Measurements from ENCODE around the gene GALNT17. TPM values are rescaled to one million over a fixed set of nuclear protein-coding genes. Genes with fewer than 3 reads are reported as not detected.

Gene GALNT17
- total RNA-seq, 1 donor from 2014 or later, result 3.9 TPM

DNA sequence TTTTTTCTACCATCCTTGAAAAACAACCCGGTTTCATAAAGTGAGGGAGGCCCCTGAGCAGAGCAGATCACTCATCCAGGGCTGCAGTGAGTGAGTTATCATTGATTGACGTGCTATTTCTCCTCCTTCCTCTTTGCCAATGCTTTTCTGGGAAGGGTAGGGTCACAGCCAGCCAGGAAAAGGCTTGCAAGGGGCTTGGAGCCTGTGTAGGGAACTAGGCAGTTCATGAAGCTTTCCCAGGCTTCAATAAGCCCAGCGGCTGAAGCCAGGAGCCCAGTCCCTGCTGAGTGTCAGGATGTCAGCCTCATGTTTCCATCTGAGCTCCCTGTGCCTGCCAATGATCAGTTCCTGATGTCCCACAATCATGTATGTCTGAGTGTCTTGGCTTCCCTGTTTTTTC lies 584.7 kb downstream of the GALNT17 start:
- H3K27me3 Mint-ChIP-seq, result peaks cover 22% of the 10 kb centered on the region
- no peak overlapping the region for H3K4me3 Mint-ChIP-seq (ENCODE audit: low read depth)
- no peak for DNase-seq (ENCODE audit: low spot score, unreplicated experiment)
- H3K27ac Mint-ChIP-seq, result no peak overlapping the region
- H3K4me1 Mint-ChIP-seq (ENCODE audit: low read depth), result no peaks in the 10 kb centered on the region
- no peaks in the 10 kb centered on the region for H3K36me3 Mint-ChIP-seq (ENCODE audit: insufficient read depth)
- TF ChIP-seq, protein P1, sequence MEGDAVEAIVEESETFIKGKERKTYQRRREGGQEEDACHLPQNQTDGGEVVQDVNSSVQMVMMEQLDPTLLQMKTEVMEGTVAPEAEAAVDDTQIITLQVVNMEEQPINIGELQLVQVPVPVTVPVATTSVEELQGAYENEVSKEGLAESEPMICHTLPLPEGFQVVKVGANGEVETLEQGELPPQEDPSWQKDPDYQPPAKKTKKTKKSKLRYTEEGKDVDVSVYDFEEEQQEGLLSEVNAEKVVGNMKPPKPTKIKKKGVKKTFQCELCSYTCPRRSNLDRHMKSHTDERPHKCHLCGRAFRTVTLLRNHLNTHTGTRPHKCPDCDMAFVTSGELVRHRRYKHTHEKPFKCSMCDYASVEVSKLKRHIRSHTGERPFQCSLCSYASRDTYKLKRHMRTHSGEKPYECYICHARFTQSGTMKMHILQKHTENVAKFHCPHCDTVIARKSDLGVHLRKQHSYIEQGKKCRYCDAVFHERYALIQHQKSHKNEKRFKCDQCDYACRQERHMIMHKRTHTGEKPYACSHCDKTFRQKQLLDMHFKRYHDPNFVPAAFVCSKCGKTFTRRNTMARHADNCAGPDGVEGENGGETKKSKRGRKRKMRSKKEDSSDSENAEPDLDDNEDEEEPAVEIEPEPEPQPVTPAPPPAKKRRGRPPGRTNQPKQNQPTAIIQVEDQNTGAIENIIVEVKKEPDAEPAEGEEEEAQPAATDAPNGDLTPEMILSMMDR (IDR thresholded peaks at IDR 0.05; ENCODE audit: unreplicated experiment), result no peak
- H3K9me3 Mint-ChIP-seq (ENCODE audit: low read depth), result no peaks in the 10 kb centered on the region

DNA sequence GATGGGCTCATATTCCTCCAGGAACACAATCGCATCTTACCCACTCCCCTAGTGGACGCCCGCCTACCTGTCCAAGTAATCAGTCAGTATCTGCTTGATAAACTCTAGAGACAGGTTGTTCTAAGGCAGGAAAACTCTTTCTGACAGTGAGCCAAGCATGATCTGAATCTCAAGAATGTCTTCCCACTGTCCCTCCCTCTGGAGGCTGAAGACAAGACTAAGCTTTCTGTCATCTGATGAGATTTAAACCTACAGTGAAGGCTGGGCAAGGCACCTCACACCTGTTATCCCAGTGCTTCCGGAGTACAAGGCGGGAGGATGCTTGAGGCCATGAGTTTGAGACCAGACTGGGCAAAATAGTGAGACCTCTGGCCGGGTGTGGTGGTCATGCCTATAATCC lies 586.6 kb downstream of the GALNT17 start:
- Mint-ChIP-seq H3K27ac (no peak overlapping the region), H3K4me3 (ENCODE audit: low read depth) (no peak overlapping the region), H3K4me1 (ENCODE audit: low read depth) (peaks cover 2% of the 10 kb centered on the region), H3K9me3 (ENCODE audit: low read depth) (no peaks in the 10 kb centered on the region), H3K36me3 (ENCODE audit: insufficient read depth) (no peaks in the 10 kb centered on the region), H3K27me3 (peaks cover 14% of the 10 kb centered on the region)
- DNase-seq (ENCODE audit: low spot score, unreplicated experiment), result no peak
- TF ChIP-seq, protein P1 (IDR thresholded peaks at IDR 0.05; ENCODE audit: unreplicated experiment), result no peak

DNA sequence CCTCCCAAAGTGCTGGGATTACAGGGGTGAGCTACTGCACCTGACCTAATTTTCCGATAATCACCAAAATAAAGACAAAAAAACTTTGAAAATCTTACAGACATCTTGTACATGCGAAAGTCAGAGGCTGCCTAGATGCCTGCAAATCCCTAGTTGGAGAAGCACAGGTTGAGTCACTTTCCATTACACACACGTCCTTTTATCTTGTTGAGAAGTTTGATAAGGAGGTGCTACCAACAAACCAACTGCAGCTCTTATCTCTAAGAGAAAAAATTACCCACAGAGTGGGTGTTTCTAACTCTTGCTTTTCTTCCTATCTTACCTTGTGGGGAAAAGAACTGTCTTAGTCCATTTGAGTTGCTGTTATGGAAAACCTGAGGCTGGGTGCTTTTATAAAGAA lies 589.8 kb downstream of the GALNT17 start:
- DNase-seq (ENCODE audit: low spot score, unreplicated experiment), result no peak
- Mint-ChIP-seq H3K4me1 (ENCODE audit: low read depth) (peaks cover 6% of the 10 kb centered on the region), H3K9me3 (ENCODE audit: low read depth) (no peaks in the 10 kb centered on the region), H3K27me3 (peaks cover 20% of the 10 kb centered on the region), H3K4me3 (ENCODE audit: low read depth) (no peak overlapping the region), H3K36me3 (ENCODE audit: insufficient read depth) (no peaks in the 10 kb centered on the region), H3K27ac (no peak overlapping the region)
- TF ChIP-seq, protein P1 (IDR thresholded peaks at IDR 0.05; ENCODE audit: unreplicated experiment), result no peak

DNA sequence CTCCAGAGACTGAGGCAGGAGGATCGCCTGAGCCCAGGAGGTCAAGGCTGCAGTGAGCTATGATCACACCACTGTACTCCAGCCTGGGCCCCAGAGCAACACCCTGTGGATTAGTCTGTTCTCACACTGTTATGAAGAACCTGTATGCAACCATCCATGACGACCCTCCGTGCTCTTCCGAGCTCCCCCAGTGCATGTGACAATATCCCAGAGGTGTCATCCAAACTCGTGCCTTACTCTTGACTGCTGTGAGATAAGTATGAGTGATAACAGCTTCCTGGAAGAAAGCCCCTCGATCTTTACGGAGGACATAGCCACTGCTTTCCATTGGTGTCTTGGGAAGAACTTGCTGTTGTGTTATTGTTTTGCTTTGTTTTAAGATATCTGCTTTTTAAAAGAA lies 591.9 kb downstream of the GALNT17 start:
- H3K36me3 Mint-ChIP-seq (ENCODE audit: insufficient read depth), result no peaks in the 10 kb centered on the region
- H3K27me3 Mint-ChIP-seq, result peaks cover 16% of the 10 kb centered on the region
- H3K4me1 Mint-ChIP-seq (ENCODE audit: low read depth), result peaks cover 6% of the 10 kb centered on the region
- no peak overlapping the region for H3K4me3 Mint-ChIP-seq (ENCODE audit: low read depth)
- H3K27ac Mint-ChIP-seq, result no peak overlapping the region
- H3K9me3 Mint-ChIP-seq (ENCODE audit: low read depth), result no peaks in the 10 kb centered on the region
- no peak for DNase-seq (ENCODE audit: low spot score, unreplicated experiment)
- TF ChIP-seq, protein P1 (IDR thresholded peaks at IDR 0.05; ENCODE audit: unreplicated experiment), result no peak

DNA sequence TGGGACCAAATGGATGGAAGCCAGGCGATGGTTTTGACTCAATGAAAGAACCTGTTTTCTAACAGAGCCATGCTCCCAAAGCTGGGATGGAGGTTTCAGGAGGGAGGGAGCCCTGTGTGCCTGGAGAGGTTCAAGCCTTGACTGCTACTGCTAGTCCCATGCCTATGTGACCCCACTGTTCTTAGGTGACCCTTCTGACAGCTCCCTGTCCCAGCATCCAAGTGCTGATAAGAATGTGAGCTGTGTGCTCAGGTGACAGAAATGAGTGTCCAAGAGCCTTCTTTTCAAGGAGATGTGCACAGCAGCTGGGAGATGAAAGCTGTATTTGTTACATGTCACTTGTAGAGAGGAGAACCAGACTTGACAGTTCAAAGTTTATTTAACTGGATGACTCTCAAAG lies 595.4 kb downstream of the GALNT17 start:
- Mint-ChIP-seq H3K4me3 (ENCODE audit: low read depth) (no peak overlapping the region), H3K9me3 (ENCODE audit: low read depth) (no peaks in the 10 kb centered on the region), H3K27ac (no peak overlapping the region), H3K36me3 (ENCODE audit: insufficient read depth) (no peaks in the 10 kb centered on the region), H3K4me1 (ENCODE audit: low read depth) (peaks cover 3% of the 10 kb centered on the region), H3K27me3 (peaks cover 18% of the 10 kb centered on the region)
- TF ChIP-seq, protein P1 (IDR thresholded peaks at IDR 0.05; ENCODE audit: unreplicated experiment), result no peak
- DNase-seq (ENCODE audit: low spot score, unreplicated experiment), result no peak

Measured in progenitor cell of endocrine pancreas (in vitro differentiated cells).